ENCODE results near the gene OR2H1.

Gene OR2H1

DNA sequence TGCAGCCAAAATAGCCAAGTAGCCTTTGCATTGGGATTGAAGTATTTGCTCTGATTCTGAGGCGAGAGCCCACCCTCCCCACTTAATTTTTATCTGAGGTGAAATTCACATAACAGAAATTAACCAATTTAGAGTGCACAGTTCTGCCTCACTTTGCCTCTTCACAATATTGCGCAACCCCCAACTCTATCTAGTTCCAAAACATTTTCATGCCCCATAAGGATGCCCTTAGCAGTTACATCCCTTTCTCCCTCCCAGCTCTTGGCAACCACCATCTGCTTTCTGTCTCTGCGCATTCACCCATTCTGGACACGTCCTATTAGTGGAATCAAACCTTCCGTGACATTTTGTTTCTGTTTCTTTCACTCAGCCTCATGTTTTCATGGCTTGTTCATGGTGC is 21.8 kb downstream of the OR2H1 start:
- no peak for DNase-seq
- Histone ChIP-seq H3K36me3 (ENCODE audit: control insufficient read depth, insufficient read depth, low read length) (no peaks in the 10 kb centered on the region), H3K4me1 (ENCODE audit: control insufficient read depth, insufficient read depth, low read length, poor library complexity, severe bottlenecking) (no peaks in the 10 kb centered on the region), H3K4me3 (ENCODE audit: insufficient read depth, low read depth, low read length, poor library complexity, severe bottlenecking) (no peak overlapping the region), H3K9me3 (ENCODE audit: control insufficient read depth, low read length) (no peaks in the 10 kb centered on the region), H3K27me3 (replicated peaks; ENCODE audit: control insufficient read depth, insufficient read depth, low read length, poor library complexity, severe bottlenecking) (no peaks in the 10 kb centered on the region), H3K27ac (ENCODE audit: insufficient read depth, low read length, poor library complexity, severe bottlenecking) (no peak overlapping the region)

GRCh38 chr6:29479560-29479959 is 22.6 kb downstream of the OR2H1 start:
- H3K27ac ChIP-seq (ENCODE audit: insufficient read depth, low read length, poor library complexity, severe bottlenecking), result no peak overlapping the region
- no peaks in the 10 kb centered on the region for H3K4me1 ChIP-seq (ENCODE audit: control insufficient read depth, insufficient read depth, low read length, poor library complexity, severe bottlenecking)
- H3K4me3 ChIP-seq (ENCODE audit: insufficient read depth, low read depth, low read length, poor library complexity, severe bottlenecking), result no peak overlapping the region
- no peak for DNase-seq
- no peaks in the 10 kb centered on the region for H3K27me3 ChIP-seq (replicated peaks; ENCODE audit: control insufficient read depth, insufficient read depth, low read length, poor library complexity, severe bottlenecking)
- H3K36me3 ChIP-seq (ENCODE audit: control insufficient read depth, insufficient read depth, low read length), result no peaks in the 10 kb centered on the region
- H3K9me3 ChIP-seq (ENCODE audit: control insufficient read depth, low read length), result no peaks in the 10 kb centered on the region

GRCh38 chr6:29483186-29483585 is 26.2 kb downstream of the OR2H1 start:
- no peaks in the 10 kb centered on the region for H3K36me3 ChIP-seq (ENCODE audit: control insufficient read depth, insufficient read depth, low read length)
- no peak for DNase-seq
- H3K27ac ChIP-seq (ENCODE audit: insufficient read depth, low read length, poor library complexity, severe bottlenecking), result no peak overlapping the region
- H3K27me3 ChIP-seq (replicated peaks; ENCODE audit: control insufficient read depth, insufficient read depth, low read length, poor library complexity, severe bottlenecking), result no peaks in the 10 kb centered on the region
- H3K4me1 ChIP-seq (ENCODE audit: control insufficient read depth, insufficient read depth, low read length, poor library complexity, severe bottlenecking), result no peaks in the 10 kb centered on the region
- H3K4me3 ChIP-seq (ENCODE audit: insufficient read depth, low read depth, low read length, poor library complexity, severe bottlenecking), result no peak overlapping the region
- H3K9me3 ChIP-seq (ENCODE audit: control insufficient read depth, low read length), result no peaks in the 10 kb centered on the region

DNA sequence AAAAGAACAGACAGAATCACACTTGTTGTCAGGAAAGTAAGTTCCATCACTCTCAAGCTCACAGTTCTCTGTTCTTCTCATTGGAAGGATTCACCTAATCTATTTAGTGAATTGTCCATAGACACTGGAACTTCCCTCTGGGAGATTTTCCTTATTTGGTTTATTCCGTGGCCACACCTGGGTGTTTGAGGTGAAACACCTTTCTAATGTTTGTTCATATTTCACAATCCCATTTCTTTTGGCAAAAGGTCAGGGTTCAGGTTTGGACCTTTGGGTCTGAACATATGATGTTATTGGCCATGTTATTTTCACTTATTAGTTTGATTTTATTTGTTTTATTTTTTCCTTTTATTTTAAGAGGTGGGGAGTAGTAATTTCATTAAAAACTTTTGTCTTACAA is 26.8 kb downstream of the OR2H1 start:
- H3K9me3 ChIP-seq (ENCODE audit: control insufficient read depth, low read length), result no peaks in the 10 kb centered on the region
- H3K4me1 ChIP-seq (ENCODE audit: control insufficient read depth, insufficient read depth, low read length, poor library complexity, severe bottlenecking), result no peaks in the 10 kb centered on the region
- DNase-seq, result no peak
- no peak overlapping the region for H3K4me3 ChIP-seq (ENCODE audit: insufficient read depth, low read depth, low read length, poor library complexity, severe bottlenecking)
- H3K27ac ChIP-seq (ENCODE audit: insufficient read depth, low read length, poor library complexity, severe bottlenecking), result no peak overlapping the region
- no peaks in the 10 kb centered on the region for H3K36me3 ChIP-seq (ENCODE audit: control insufficient read depth, insufficient read depth, low read length)
- H3K27me3 ChIP-seq (replicated peaks; ENCODE audit: control insufficient read depth, insufficient read depth, low read length, poor library complexity, severe bottlenecking), result no peaks in the 10 kb centered on the region

DNA sequence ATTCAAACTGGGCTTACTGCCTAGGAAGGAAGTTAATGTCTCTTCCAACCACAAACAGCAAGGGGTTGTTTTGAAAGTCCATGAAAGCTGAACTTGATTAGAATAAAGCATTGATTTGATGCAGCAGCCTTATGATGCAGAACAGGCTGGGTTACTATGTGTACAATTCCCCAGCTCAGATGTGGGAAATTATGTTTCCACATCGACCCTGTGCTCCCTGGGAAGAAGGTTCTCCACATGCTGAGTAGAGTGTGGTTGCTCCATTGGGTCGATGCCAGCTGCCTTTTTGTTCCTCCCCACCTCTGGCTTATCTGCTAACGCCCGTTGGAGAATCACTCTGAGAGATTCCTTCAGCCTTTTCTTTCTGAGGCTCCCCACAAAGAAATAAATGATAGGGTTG is 29.6 kb downstream of the OR2H1 start:
- DNase-seq, result no peak
- H3K9me3 ChIP-seq (ENCODE audit: control insufficient read depth, low read length), result no peaks in the 10 kb centered on the region
- H3K36me3 ChIP-seq (ENCODE audit: control insufficient read depth, insufficient read depth, low read length), result no peaks in the 10 kb centered on the region
- H3K27me3 ChIP-seq (replicated peaks; ENCODE audit: control insufficient read depth, insufficient read depth, low read length, poor library complexity, severe bottlenecking), result no peaks in the 10 kb centered on the region
- H3K4me3 ChIP-seq (ENCODE audit: insufficient read depth, low read depth, low read length, poor library complexity, severe bottlenecking), result no peak overlapping the region
- H3K27ac ChIP-seq (ENCODE audit: insufficient read depth, low read length, poor library complexity, severe bottlenecking), result no peak overlapping the region
- no peaks in the 10 kb centered on the region for H3K4me1 ChIP-seq (ENCODE audit: control insufficient read depth, insufficient read depth, low read length, poor library complexity, severe bottlenecking)

DNA sequence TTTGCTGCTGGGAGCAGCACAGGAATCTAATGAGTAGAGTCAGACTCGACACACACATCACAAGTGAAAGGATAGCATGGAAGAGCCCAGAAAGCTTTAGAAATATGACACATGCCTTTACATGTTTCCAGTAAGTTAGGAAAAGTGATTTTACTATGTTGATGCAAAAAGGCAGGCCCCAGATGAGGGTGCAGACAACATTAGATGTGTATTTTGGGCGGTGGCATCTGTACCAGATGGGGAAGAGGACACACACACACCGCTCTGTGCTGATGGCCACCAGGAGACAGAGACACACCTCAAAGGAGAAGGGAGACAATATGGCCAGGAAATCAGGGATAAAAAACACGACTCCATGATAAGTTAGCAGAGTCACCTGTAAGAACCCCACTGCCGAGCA is 30.2 kb downstream of the OR2H1 start:
- Histone ChIP-seq H3K27me3 (replicated peaks; ENCODE audit: control insufficient read depth, insufficient read depth, low read length, poor library complexity, severe bottlenecking) (no peaks in the 10 kb centered on the region), H3K4me3 (ENCODE audit: insufficient read depth, low read depth, low read length, poor library complexity, severe bottlenecking) (no peak overlapping the region)

GRCh38 chr6:29487660-29488059 is 30.7 kb downstream of the OR2H1 start, which contains the start of gene MAS1L:
Gene MAS1L, minus strand, starts transcription at chr6:29487956. Its CDS starts 54 bp downstream, at chr6:29487902.
- no peaks in the 10 kb centered on the region for H3K4me1 ChIP-seq (ENCODE audit: control insufficient read depth, insufficient read depth, low read length, poor library complexity, severe bottlenecking)
- no peaks in the 10 kb centered on the region for H3K36me3 ChIP-seq (ENCODE audit: control insufficient read depth, insufficient read depth, low read length)
- no peaks in the 10 kb centered on the region for H3K27me3 ChIP-seq (replicated peaks; ENCODE audit: control insufficient read depth, insufficient read depth, low read length, poor library complexity, severe bottlenecking)
- H3K4me3 ChIP-seq (ENCODE audit: insufficient read depth, low read depth, low read length, poor library complexity, severe bottlenecking), result no peak within 1 kb of the TSS
- no peak for DNase-seq
- no peaks in the 10 kb centered on the region for H3K9me3 ChIP-seq (ENCODE audit: control insufficient read depth, low read length)
- H3K27ac ChIP-seq (ENCODE audit: insufficient read depth, low read length, poor library complexity, severe bottlenecking), result no peak within 1 kb of the TSS

More for the DNA sequence above, 30.2 kb downstream of the OR2H1 start:
- DNase-seq, result no peak
- H3K36me3 ChIP-seq (ENCODE audit: control insufficient read depth, insufficient read depth, low read length), result no peaks in the 10 kb centered on the region
- no peaks in the 10 kb centered on the region for H3K4me1 ChIP-seq (ENCODE audit: control insufficient read depth, insufficient read depth, low read length, poor library complexity, severe bottlenecking)
- H3K9me3 ChIP-seq (ENCODE audit: control insufficient read depth, low read length), result no peaks in the 10 kb centered on the region
- H3K27ac ChIP-seq (ENCODE audit: insufficient read depth, low read length, poor library complexity, severe bottlenecking), result no peak overlapping the region

DNA sequence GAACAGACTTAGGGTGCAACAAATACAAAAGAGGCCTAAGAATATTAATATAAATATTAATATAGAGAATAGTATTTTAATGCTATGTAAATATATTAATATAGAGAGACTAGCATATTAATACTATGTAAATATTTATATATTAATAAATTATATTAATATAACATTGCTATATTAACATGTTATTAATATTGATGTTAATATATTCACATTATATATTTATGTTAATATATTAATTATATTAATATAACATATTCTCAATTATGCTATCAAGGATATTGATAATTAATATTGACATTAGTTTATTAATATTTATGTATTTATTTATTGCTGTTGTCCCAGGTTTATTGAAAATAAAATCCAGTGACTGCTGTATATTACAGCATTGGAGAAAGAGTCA is 31.9 kb downstream of the OR2H1 start:
- Histone ChIP-seq H3K36me3 (ENCODE audit: control insufficient read depth, insufficient read depth, low read length) (no peaks in the 10 kb centered on the region), H3K27me3 (replicated peaks; ENCODE audit: control insufficient read depth, insufficient read depth, low read length, poor library complexity, severe bottlenecking) (no peaks in the 10 kb centered on the region), H3K9me3 (ENCODE audit: control insufficient read depth, low read length) (no peaks in the 10 kb centered on the region), H3K4me3 (ENCODE audit: insufficient read depth, low read depth, low read length, poor library complexity, severe bottlenecking) (no peak overlapping the region), H3K27ac (ENCODE audit: insufficient read depth, low read length, poor library complexity, severe bottlenecking) (no peak overlapping the region), H3K4me1 (ENCODE audit: control insufficient read depth, insufficient read depth, low read length, poor library complexity, severe bottlenecking) (no peaks in the 10 kb centered on the region)
- DNase-seq, result no peak

DNA sequence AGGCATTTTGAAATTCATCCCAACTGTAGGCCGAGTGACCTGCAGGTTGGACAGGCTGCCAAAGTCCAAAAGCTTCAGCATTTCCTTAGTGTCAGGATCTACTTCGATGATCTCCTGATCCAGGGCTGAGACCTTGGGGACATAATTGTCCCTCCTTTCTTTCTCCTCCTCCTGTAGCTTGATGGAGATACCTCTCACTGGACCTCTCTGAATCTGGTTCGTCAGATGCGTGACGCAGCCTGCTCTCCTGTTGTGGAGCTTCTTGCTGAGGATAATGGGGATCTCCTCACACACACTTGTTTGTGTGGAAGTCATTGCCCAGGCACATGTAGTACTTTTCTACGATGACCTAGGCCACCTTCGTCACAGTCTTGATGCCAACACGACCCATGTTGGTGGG is 32.3 kb downstream of the OR2H1 start:
- no peak for DNase-seq
- no peaks in the 10 kb centered on the region for H3K27me3 ChIP-seq (replicated peaks; ENCODE audit: control insufficient read depth, insufficient read depth, low read length, poor library complexity, severe bottlenecking)

GRCh38 chr6:29490055-29490454 is 33.1 kb downstream of the OR2H1 start:
- no peak overlapping the region for H3K27ac ChIP-seq (ENCODE audit: insufficient read depth, low read length, poor library complexity, severe bottlenecking)
- H3K9me3 ChIP-seq (ENCODE audit: control insufficient read depth, low read length), result no peaks in the 10 kb centered on the region
- no peaks in the 10 kb centered on the region for H3K36me3 ChIP-seq (ENCODE audit: control insufficient read depth, insufficient read depth, low read length)
- no peak overlapping the region for H3K4me3 ChIP-seq (ENCODE audit: insufficient read depth, low read depth, low read length, poor library complexity, severe bottlenecking)
- no peaks in the 10 kb centered on the region for H3K27me3 ChIP-seq (replicated peaks; ENCODE audit: control insufficient read depth, insufficient read depth, low read length, poor library complexity, severe bottlenecking)
- H3K4me1 ChIP-seq (ENCODE audit: control insufficient read depth, insufficient read depth, low read length, poor library complexity, severe bottlenecking), result no peaks in the 10 kb centered on the region
- DNase-seq, result no peak

More for the DNA sequence above, 32.3 kb downstream of the OR2H1 start:
- H3K4me3 ChIP-seq (ENCODE audit: insufficient read depth, low read depth, low read length, poor library complexity, severe bottlenecking), result no peak overlapping the region
- no peak overlapping the region for H3K27ac ChIP-seq (ENCODE audit: insufficient read depth, low read length, poor library complexity, severe bottlenecking)
- H3K4me1 ChIP-seq (ENCODE audit: control insufficient read depth, insufficient read depth, low read length, poor library complexity, severe bottlenecking), result no peaks in the 10 kb centered on the region
- H3K9me3 ChIP-seq (ENCODE audit: control insufficient read depth, low read length), result no peaks in the 10 kb centered on the region
- H3K36me3 ChIP-seq (ENCODE audit: control insufficient read depth, insufficient read depth, low read length), result no peaks in the 10 kb centered on the region

- Histone ChIP-seq H3K36me3 (ENCODE audit: control insufficient read depth, insufficient read depth, low read length) (no peaks in the 10 kb centered on the region), H3K4me3 (ENCODE audit: insufficient read depth, low read depth, low read length, poor library complexity, severe bottlenecking) (no peak overlapping the region), H3K27me3 (replicated peaks; ENCODE audit: control insufficient read depth, insufficient read depth, low read length, poor library complexity, severe bottlenecking) (no peaks in the 10 kb centered on the region), H3K27ac (ENCODE audit: insufficient read depth, low read length, poor library complexity, severe bottlenecking) (no peak overlapping the region), H3K9me3 (ENCODE audit: control insufficient read depth, low read length) (no peaks in the 10 kb centered on the region), H3K4me1 (ENCODE audit: control insufficient read depth, insufficient read depth, low read length, poor library complexity, severe bottlenecking) (no peaks in the 10 kb centered on the region)
- no peak for DNase-seq
Measured at GRCh38 chr6:29490552-29490951, 33.6 kb downstream of the OR2H1 start.

Measured in effector memory CD4-positive, alpha-beta T cell (primary cell).